HepG2 (cell line): ENCODE results near the gene KCNJ8. TPM values are rescaled to one million over a fixed set of nuclear protein-coding genes. Genes with fewer than 3 reads are reported as not detected.

Experiments
- ATAC-seq: fragments of 200-7000 bp; cut with Tn5 transposase; 3 replicates; pipeline ENCODE4 v1.9.1; 2020; ENCODE audit warnings: mild to moderate bottlenecking, moderate library complexity
- BruUV-seq: library from RNA; stranded (reverse); fragments of 400-500 nt; replicated peaks from 2 replicates; lab custom pipeline; 2021; lab: Mats Ljungman, UMichigan
- CTCF ChIA-PET: fragments of 300-600 bp; formaldehyde crosslinking; extraction: SDS; loops from one replicate; lab custom pipeline; 2021; ENCODE audit warnings: low total read pairs, inconsistent platforms, low intra/inter-chr PET ratio; lab: Yijun Ruan, JAX
- POLR2A ChIA-PET: fragments of 350-600 bp; sonication (Branson Sonifier 250); formaldehyde crosslinking; loops from one replicate; lab custom pipeline; 2020; ENCODE audit warnings: antibody characterized with exemption, inconsistent platforms; lab: Yijun Ruan, JAX
- DNase-seq: peaks from one replicate; pipeline ENCODE4 v3.0.0-alpha.2; 2015; ENCODE audit warnings: low spot score
- FAIRE-seq: peaks from 3 replicates; lab custom pipeline; 2011; peaks lifted over from hg19 to GRCh38; lab: Jason Lieb, UNC
- H2AFZ ChIP-seq: one replicate; pipeline ENCODE4 v1.6.1; 2011; ENCODE audit warnings: low read length, inconsistent platforms
- H3K27ac ChIP-seq: fragments of 300-600 bp; 3 replicates; pipeline ENCODE4 v1.8.0; 2011; ENCODE audit warnings: mixed run types, mild to moderate bottlenecking, mixed read lengths, low read length, inconsistent platforms; ENCODE audit not compliant: insufficient read depth; ENCODE audit errors: extremely low read length
- H3K27me3 ChIP-seq, 2 experiments: fragments of 200-600 bp in 1 of 2; 2 replicates in 1 of 2; 3 replicates in 1 of 2; pipeline versions ENCODE4 v1.6.0 to v1.8.0; 2011; ENCODE audit warnings: low read length in 2 of 2, mild to moderate bottlenecking in 2 of 2, moderate library complexity in 2 of 2, inconsistent platforms in 1 of 2; ENCODE audit not compliant: insufficient read depth in 2 of 2, control insufficient read depth in 1 of 2
- H3K36me3 ChIP-seq, 2 experiments: fragments of 200-600 bp in 1 of 2; replicated peaks in 1 of 2; 2 replicates in 1 of 2; 3 replicates in 1 of 2; pipeline versions ENCODE4 v1.5.1 to v1.8.0; 2011; ENCODE audit warnings: low read length in 2 of 2, inconsistent platforms in 1 of 2; ENCODE audit not compliant: insufficient read depth in 2 of 2, control insufficient read depth in 1 of 2
- H3K4me1 ChIP-seq: 2 replicates; pipeline ENCODE4 v1.5.1; 2012; ENCODE audit warnings: low read length, inconsistent platforms; ENCODE audit not compliant: insufficient read depth
- H3K4me2 ChIP-seq: 2 replicates; pipeline ENCODE4 v1.6.0; 2011; ENCODE audit warnings: low read depth, low read length, inconsistent platforms
- H3K4me3 ChIP-seq, 3 experiments: fragments of 200-600 bp in 1 of 3; sonication (generic), shearing (Covaris generic) in 1 of 3; replicated peaks in 1 of 3; 2 replicates each; pipeline ENCODE4 v1.5.1; 2011 to 2016; ENCODE audit warnings: low read length in 3 of 3, inconsistent platforms in 2 of 3, low read depth in 2 of 3, mild to moderate bottlenecking in 2 of 3, control low read depth in 1 of 3, mixed read lengths in 1 of 3; ENCODE audit not compliant: insufficient read depth in 1 of 3
- H3K79me2 ChIP-seq: one replicate; pipeline ENCODE4 v1.6.1; 2011; ENCODE audit warnings: low read length, inconsistent platforms; ENCODE audit not compliant: insufficient read depth
- H3K9ac ChIP-seq: 2 replicates; pipeline ENCODE4 v1.6.0; 2011; ENCODE audit warnings: mild to moderate bottlenecking, low read depth, low read length, inconsistent platforms; ENCODE audit not compliant: insufficient read depth
- H3K9me3 ChIP-seq: 2 replicates; pipeline ENCODE4 v1.5.1; 2012; ENCODE audit warnings: mild to moderate bottlenecking, low read length
- H4K20me1 ChIP-seq: 2 replicates; pipeline ENCODE4 v1.6.0; 2011; ENCODE audit warnings: inconsistent platforms, mild to moderate bottlenecking, low read length, moderate library complexity; ENCODE audit not compliant: insufficient read depth
- GATA4 ChIP-seq: sonication (generic); IDR thresholded peaks from 2 replicates; pipeline ENCODE4 v1.6.1; 2016; ENCODE audit warnings: antibody characterized with exemption, low read depth, borderline replicate concordance
- HNRNPK ChIP-seq: fragments of 200-400 bp; formaldehyde crosslinking; IDR thresholded peaks from 2 replicates; pipeline ENCODE4 v1.6.1; 2018; ENCODE audit warnings: low read length, low read depth, moderate library complexity, mild to moderate bottlenecking; ENCODE audit not compliant: poor library complexity, severe bottlenecking
- MBNL3 ChIP-seq: fragments of 250-450 bp; sonication (Bioruptor Pico); conservative IDR thresholded peaks from 2 replicates; pipeline ENCODE4 v1.8.0; 2022; ENCODE audit warnings: mild to moderate bottlenecking, inconsistent platforms
- PAX8 ChIP-seq: sonication (generic); formaldehyde crosslinking; IDR thresholded peaks from 2 replicates; pipeline ENCODE4 v1.8.0; 2022; ENCODE audit warnings: mild to moderate bottlenecking, missing genetic modification reagents, borderline replicate concordance
- RAD21 ChIP-seq: fragments of 450-650 bp; formaldehyde crosslinking; IDR thresholded peaks from 2 replicates; pipeline ENCODE4 v1.5.0; 2020; ENCODE audit warnings: mild to moderate bottlenecking
- RNF2 ChIP-seq: fragments of 450-650 bp; conservative IDR thresholded peaks from 2 replicates; pipeline ENCODE4 v1.6.1; 2016; ENCODE audit warnings: low read depth
- SRSF1 ChIP-seq: fragments of 200-400 bp; formaldehyde crosslinking; optimal IDR thresholded peaks from 2 replicates; pipeline ENCODE3; 2017; ENCODE audit warnings: mild to moderate bottlenecking, low read depth, low read length, moderate library complexity
- STAG1 ChIP-seq: sonication (generic); formaldehyde crosslinking; IDR thresholded peaks from 2 replicates; pipeline ENCODE4 v1.4.0; 2020; ENCODE audit warnings: missing genetic modification reagents
- ZNF292 ChIP-seq: sonication (generic); formaldehyde crosslinking; IDR thresholded peaks from 2 replicates; pipeline ENCODE4 v1.8.1; 2022; ENCODE audit warnings: mild to moderate bottlenecking, low read depth, missing genetic modification reagents, borderline replicate concordance
- ZNF850 ChIP-seq: sonication (generic); formaldehyde crosslinking; conservative IDR thresholded peaks from 2 replicates; pipeline ENCODE4 v1.9.0; 2021; ENCODE audit warnings: mild to moderate bottlenecking, missing genetic modification reagents
- WGBS: methylation state at CpG from one replicate; pipeline ENCODE4 v1.1.6; 2017; ENCODE audit warnings: low lambda C conversion rate; 5-methylcytosine and 5-hydroxymethylcytosine counted together
- in situ Hi-C: cut with HindIII; loops from 2 replicates; pipeline ENCODE4 v1.10.0; 2017; ENCODE audit warnings: low pct_unique_long_range_greater_than_20kb; ENCODE audit not compliant: extremely low pct_ligation_motif_present
- intact Hi-C: fragments of 100-400 bp; cut with micrococcal nuclease; formaldehyde crosslinking; loops from one replicate; pipeline ENCODE4 v1.10.0; 2022; ENCODE audit not compliant: unreplicated experiment
- polyA plus RNA-seq, 8 experiments: library from polyadenylated mRNA; depleted of rRNA in 3 of 8; stranded (reverse) in 7 of 8; unstranded in 1 of 8; fragments of >200 nt; fragmentation: Illumina TruSeq in 4 of 8; extraction: Trizol in 4 of 8; gene quantifications; 2 replicates each; pipeline versions ENCODE4 v1.2.1 to v1.2.3, GENCODE V29; 2011 to 2016; ENCODE audit warnings: low read depth in 4 of 8, missing spikeins in 1 of 8, mixed read lengths in 1 of 8; ENCODE audit not compliant: insufficient read depth in 1 of 8
- total RNA-seq, 5 experiments: library from RNA; depleted of rRNA; stranded (reverse); fragments of >200 nt; fragmentation: Illumina TruSeq; extraction: Trizol; gene quantifications; 2 replicates each; pipeline ENCODE4 v1.2.3, GENCODE V29; 2016; ENCODE audit warnings: low read depth in 1 of 5
- TF ChIP-seq, protein P1 (sequence below): sonication (generic); formaldehyde crosslinking; IDR thresholded peaks from 2 replicates; pipeline ENCODE4 v1.5.1; 2020; ENCODE audit warnings: mild to moderate bottlenecking, missing genetic modification reagents, borderline replicate concordance
- TF ChIP-seq, protein P2 (sequence below): sonication (generic); formaldehyde crosslinking; IDR thresholded peaks from 2 replicates; pipeline ENCODE4 v1.4.0; 2020; ENCODE audit warnings: missing genetic modification reagents
- TF ChIP-seq, protein P3 (sequence below): sonication (generic); formaldehyde crosslinking; IDR thresholded peaks from 2 replicates; pipeline ENCODE4 v1.5.0; 2020; ENCODE audit warnings: mild to moderate bottlenecking, missing genetic modification reagents, moderate library complexity

Gene KCNJ8
- total and polyA plus RNA-seq, 2 of the 13 experiments (the other 11 are each of a cell fraction or from before 2014, with no cell fraction given), result not detected

DNA sequence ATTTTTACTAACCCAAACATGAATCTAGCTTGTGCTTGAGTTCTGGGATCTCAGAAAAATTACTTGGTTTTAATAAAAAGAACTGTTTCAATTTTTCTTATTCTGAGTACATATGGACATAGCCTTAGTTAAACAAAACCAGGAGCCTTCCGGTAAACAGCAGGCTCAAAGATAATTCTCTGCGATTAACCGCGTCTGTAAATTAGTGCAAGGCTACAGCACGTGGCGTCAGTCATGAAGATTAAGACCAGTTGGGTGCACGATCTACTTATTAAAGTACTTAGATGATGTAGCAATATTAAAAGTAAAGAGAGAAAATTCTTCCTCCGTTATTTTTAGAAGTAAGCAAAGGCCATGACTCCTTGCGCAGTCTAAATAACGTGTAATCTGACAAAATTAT, 700 bp downstream of the KCNJ8 start (continued):
- TF ChIP-seq, protein P1, sequence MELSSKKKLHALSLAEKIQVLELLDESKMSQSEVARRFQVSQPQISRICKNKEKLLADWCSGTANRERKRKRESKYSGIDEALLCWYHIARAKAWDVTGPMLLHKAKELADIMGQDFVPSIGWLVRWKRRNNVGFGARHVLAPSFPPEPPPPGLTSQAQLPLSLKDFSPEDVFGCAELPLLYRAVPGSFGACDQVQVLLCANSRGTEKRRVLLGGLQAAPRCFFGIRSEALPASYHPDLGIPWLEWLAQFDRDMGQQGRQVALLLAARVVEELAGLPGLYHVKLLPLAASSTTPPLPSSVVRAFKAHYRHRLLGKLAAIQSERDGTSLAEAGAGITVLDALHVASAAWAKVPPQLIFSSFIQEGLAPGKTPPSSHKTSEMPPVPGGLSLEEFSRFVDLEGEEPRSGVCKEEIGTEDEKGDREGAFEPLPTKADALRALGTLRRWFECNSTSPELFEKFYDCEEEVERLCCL (CRISPR knock-in tag), result no peak
- TF ChIP-seq SRSF1 (no peak), ZNF292 (CRISPR knock-in tag) (no peak)

DNA sequence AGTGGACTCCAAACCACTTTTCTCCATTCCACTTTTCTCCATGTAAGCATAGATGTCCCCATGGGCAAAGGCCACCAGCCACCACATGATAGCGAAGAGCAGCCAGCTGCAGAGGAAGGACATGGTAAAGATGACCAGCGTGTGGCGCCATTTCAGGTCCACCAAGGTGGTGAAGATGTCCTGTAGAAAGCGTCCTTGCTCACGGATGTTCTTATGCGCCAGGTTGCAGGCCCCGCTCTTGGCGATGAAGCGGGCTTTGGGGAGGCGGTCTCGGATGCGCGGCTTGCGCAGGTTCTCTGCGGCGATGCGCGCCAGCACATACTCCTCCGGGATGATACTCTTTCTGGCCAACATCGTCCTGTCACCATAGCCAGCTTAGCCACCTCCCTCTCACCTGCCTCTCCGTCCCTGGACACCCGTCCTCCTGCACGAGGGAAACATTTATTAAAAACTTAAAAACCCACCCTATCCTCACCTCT, 1.2 kb downstream of the KCNJ8 start:
- no peaks in the 10 kb centered on the region for H3K36me3 ChIP-seq
- H3K27ac ChIP-seq, result no peak overlapping the region
- H4K20me1 ChIP-seq, result no peaks in the 10 kb centered on the region
- intact Hi-C loops, result no loop called here
- TF ChIP-seq RNF2 (no peak), PAX8 (CRISPR knock-in tag) (no peak), GATA4 (no peak), HNRNPK (no peak), RAD21 (CRISPR knock-in tag) (no peak), STAG1 (CRISPR knock-in tag) (peak; percentile 27), MBNL3 (CRISPR knock-in tag) (no peak), ZNF850 (CRISPR knock-in tag) (no peak)
- TF ChIP-seq, protein P2, sequence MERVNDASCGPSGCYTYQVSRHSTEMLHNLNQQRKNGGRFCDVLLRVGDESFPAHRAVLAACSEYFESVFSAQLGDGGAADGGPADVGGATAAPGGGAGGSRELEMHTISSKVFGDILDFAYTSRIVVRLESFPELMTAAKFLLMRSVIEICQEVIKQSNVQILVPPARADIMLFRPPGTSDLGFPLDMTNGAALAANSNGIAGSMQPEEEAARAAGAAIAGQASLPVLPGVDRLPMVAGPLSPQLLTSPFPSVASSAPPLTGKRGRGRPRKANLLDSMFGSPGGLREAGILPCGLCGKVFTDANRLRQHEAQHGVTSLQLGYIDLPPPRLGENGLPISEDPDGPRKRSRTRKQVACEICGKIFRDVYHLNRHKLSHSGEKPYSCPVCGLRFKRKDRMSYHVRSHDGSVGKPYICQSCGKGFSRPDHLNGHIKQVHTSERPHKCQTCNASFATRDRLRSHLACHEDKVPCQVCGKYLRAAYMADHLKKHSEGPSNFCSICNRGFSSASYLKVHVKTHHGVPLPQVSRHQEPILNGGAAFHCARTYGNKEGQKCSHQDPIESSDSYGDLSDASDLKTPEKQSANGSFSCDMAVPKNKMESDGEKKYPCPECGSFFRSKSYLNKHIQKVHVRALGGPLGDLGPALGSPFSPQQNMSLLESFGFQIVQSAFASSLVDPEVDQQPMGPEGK (CRISPR knock-in tag), result no peak
- TF ChIP-seq, protein P3, sequence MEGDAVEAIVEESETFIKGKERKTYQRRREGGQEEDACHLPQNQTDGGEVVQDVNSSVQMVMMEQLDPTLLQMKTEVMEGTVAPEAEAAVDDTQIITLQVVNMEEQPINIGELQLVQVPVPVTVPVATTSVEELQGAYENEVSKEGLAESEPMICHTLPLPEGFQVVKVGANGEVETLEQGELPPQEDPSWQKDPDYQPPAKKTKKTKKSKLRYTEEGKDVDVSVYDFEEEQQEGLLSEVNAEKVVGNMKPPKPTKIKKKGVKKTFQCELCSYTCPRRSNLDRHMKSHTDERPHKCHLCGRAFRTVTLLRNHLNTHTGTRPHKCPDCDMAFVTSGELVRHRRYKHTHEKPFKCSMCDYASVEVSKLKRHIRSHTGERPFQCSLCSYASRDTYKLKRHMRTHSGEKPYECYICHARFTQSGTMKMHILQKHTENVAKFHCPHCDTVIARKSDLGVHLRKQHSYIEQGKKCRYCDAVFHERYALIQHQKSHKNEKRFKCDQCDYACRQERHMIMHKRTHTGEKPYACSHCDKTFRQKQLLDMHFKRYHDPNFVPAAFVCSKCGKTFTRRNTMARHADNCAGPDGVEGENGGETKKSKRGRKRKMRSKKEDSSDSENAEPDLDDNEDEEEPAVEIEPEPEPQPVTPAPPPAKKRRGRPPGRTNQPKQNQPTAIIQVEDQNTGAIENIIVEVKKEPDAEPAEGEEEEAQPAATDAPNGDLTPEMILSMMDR (CRISPR knock-in tag), result peak; percentile 51
- FAIRE-seq (no peak), DNase-seq (no peak), ATAC-seq (peak; percentile 76)
- no peak overlapping the region for H2AFZ ChIP-seq
- WGBS, result 72% methylated on average over 15 of the region's 23 CpGs
- ChIA-PET POLR2A (no interaction called here), CTCF (no interaction called here)
- no peaks in the 10 kb centered on the region for H3K4me1 ChIP-seq
- H3K4me3 ChIP-seq, result no peak overlapping the region
- no peak overlapping the region for H3K9ac ChIP-seq
- H3K27me3 ChIP-seq, result no peaks in the 10 kb centered on the region
- no peaks in the 10 kb centered on the region for H3K9me3 ChIP-seq
- in situ Hi-C loops, result no loop called here
- BruUV-seq, result no TSS peak
- no peaks in the 10 kb centered on the region for H3K79me2 ChIP-seq
- H3K4me2 ChIP-seq, result no peak overlapping the region
